K562 (cell line): ENCODE results near the gene B3GALT4. TPM values are rescaled to one million over a fixed set of nuclear protein-coding genes. Genes with fewer than 3 reads are reported as not detected.

Experiments used
- ATAC-seq: fragments of 200-7000 bp; cut with Tn5 transposase; 3 replicates; pipeline ENCODE4 v1.9.1; 2020; ENCODE audit warnings: moderate library complexity
- BruUV-seq: library from RNA; stranded (reverse); fragments of 400-500 nt; replicated peaks from 2 replicates; lab custom pipeline; 2021; lab: Mats Ljungman, UMichigan
- CTCF ChIA-PET: fragments of 300-600 bp; formaldehyde crosslinking; extraction: SDS; loops from one replicate; lab custom pipeline; 2021; ENCODE audit warnings: low intra/inter-chr PET ratio; lab: Yijun Ruan, JAX
- POLR2A ChIA-PET: fragments of 300-600, 350-650 bp; sonication (Branson Sonifier 250); formaldehyde crosslinking; extraction: SDS; loops from one replicate; lab custom pipeline; 2021; ENCODE audit warnings: antibody characterized with exemption, inconsistent platforms; lab: Yijun Ruan, JAX
- DNase-seq, 4 experiments: peaks; one replicate each; pipeline versions ENCODE4 v3.0.0 to v3.0.0-alpha.2; 2011 to 2018; ENCODE audit warnings: low spot score in 3 of 4, mixed read lengths in 3 of 4; ENCODE audit errors: extremely low read depth in 1 of 4
- FAIRE-seq: peaks from 2 replicates; lab custom pipeline; 2011; peaks lifted over from hg19 to GRCh38; lab: Jason Lieb, UNC
- H2AFZ ChIP-seq: 2 replicates; pipeline ENCODE4 v1.6.0; 2011; ENCODE audit warnings: low read depth, low read length, control low read depth, inconsistent platforms
- H3K27ac ChIP-seq: fragments of 200-600 bp; 3 replicates; pipeline ENCODE4 v1.8.0; 2011; ENCODE audit warnings: low read depth, mild to moderate bottlenecking, control low read depth, inconsistent platforms, low read length, moderate library complexity, mixed read lengths; ENCODE audit errors: extremely low read depth
- H3K27me3 ChIP-seq, 2 experiments: fragments of 300-600 bp in 1 of 2; 2 replicates in 1 of 2; 3 replicates in 1 of 2; pipeline versions ENCODE4 v1.6.0 to v1.8.0; 2011; ENCODE audit warnings: inconsistent platforms in 2 of 2, low read length in 2 of 2, mild to moderate bottlenecking in 1 of 2, mixed read lengths in 1 of 2, moderate library complexity in 1 of 2; ENCODE audit not compliant: control insufficient read depth in 2 of 2, insufficient read depth in 2 of 2
- H3K36me3 ChIP-seq: fragments of 300-600 bp; 3 replicates; pipeline ENCODE4 v1.8.0; 2011; ENCODE audit warnings: mild to moderate bottlenecking, low read length, inconsistent platforms; ENCODE audit not compliant: control insufficient read depth, insufficient read depth
- H3K4me1 ChIP-seq, 2 experiments: fragments of 200-600 bp in 1 of 2; replicated peaks in 1 of 2; 2 replicates in 1 of 2; 3 replicates in 1 of 2; pipeline versions ENCODE4 v1.5.1 to v1.8.0; 2011; ENCODE audit warnings: inconsistent platforms in 2 of 2, low read length in 2 of 2, mild to moderate bottlenecking in 1 of 2, mixed read lengths in 1 of 2, moderate library complexity in 1 of 2; ENCODE audit not compliant: control insufficient read depth in 2 of 2, insufficient read depth in 2 of 2
- H3K4me2 ChIP-seq: 2 replicates; pipeline ENCODE4 v1.6.1; 2011; ENCODE audit warnings: low read length, control low read depth, inconsistent platforms, mixed read lengths; ENCODE audit not compliant: insufficient read depth
- H3K4me3 ChIP-seq: fragments of 200-600 bp; sonication (generic), shearing (Covaris generic); 2 replicates; pipeline ENCODE4 v1.5.1; 2016; ENCODE audit warnings: control low read depth, inconsistent platforms
- H3K79me2 ChIP-seq: fragments of 200-600 bp; 3 replicates; pipeline ENCODE4 v1.8.0; 2011; ENCODE audit warnings: low read length, inconsistent platforms; ENCODE audit not compliant: control insufficient read depth, insufficient read depth
- H3K9ac ChIP-seq, 2 experiments: 2 replicates each; pipeline versions ENCODE4 v1.6.0 to v1.6.1; 2011; ENCODE audit warnings: low read depth in 2 of 2, low read length in 2 of 2, control low read depth in 1 of 2, inconsistent platforms in 1 of 2, mild to moderate bottlenecking in 1 of 2, mixed read lengths in 1 of 2; ENCODE audit not compliant: insufficient read depth in 1 of 2
- H3K9me1 ChIP-seq: one replicate; pipeline ENCODE4 v1.6.0; 2011; ENCODE audit warnings: inconsistent platforms, mild to moderate bottlenecking, low read length, moderate library complexity; ENCODE audit not compliant: control insufficient read depth, insufficient read depth
- H3K9me3 ChIP-seq: replicated peaks from 2 replicates; pipeline ENCODE4 v1.5.1; 2011; ENCODE audit warnings: low read depth, low read length, inconsistent platforms; ENCODE audit not compliant: control insufficient read depth, insufficient read depth
- H4K20me1 ChIP-seq: replicated peaks from 2 replicates; pipeline ENCODE4 v1.6.1; 2011; ENCODE audit warnings: low read length, inconsistent platforms, mixed read lengths; ENCODE audit not compliant: control insufficient read depth, insufficient read depth
- ESRRA ChIP-seq: fragments of 450-650 bp; IDR thresholded peaks from 2 replicates; pipeline ENCODE4 v1.6.1; 2014; ENCODE audit warnings: low read depth, mild to moderate bottlenecking, moderate library complexity, borderline replicate concordance
- HDAC6 ChIP-seq: IDR thresholded peaks from 2 replicates; pipeline ENCODE4 v1.6.1; 2012; ENCODE audit warnings: low read depth, mild to moderate bottlenecking, control low read depth, inconsistent platforms, low read length, moderate library complexity
- PRMT5 ChIP-seq: sonication (generic); formaldehyde crosslinking; IDR thresholded peaks from 2 replicates; pipeline ENCODE4 v1.5.0; 2020; ENCODE audit warnings: missing genetic modification reagents
- WGBS: fragments of 100-300 bp; shearing (Covaris generic); methylation state at CpG from one replicate; pipeline ENCODE4 v1.1.6; 2016; ENCODE audit warnings: low coverage, mixed read lengths; ENCODE audit not compliant: insufficient coverage; ENCODE audit errors: missing lambda C conversion rate; 5-methylcytosine and 5-hydroxymethylcytosine counted together
- in situ Hi-C: fragments of 300-500 bp; cut with MboI; formaldehyde crosslinking; loops from 4 replicates; pipeline ENCODE4 v1.15.0; 2018; ENCODE audit warnings: inconsistent platforms, mixed read lengths
- intact Hi-C: fragments of 100-400 bp; cut with micrococcal nuclease; formaldehyde crosslinking; loops from 2 replicates; pipeline ENCODE4 v1.14.2; 2022
- polyA plus RNA-seq, 8 experiments: library from polyadenylated mRNA; depleted of rRNA in 4 of 8; stranded (reverse) in 5 of 8; unstranded in 3 of 8; fragments of >200 nt; fragmentation: Nextera tagmentation in 2 of 8; fragmentation: Illumina TruSeq in 1 of 8; extraction: Ambion mirVana in 2 of 8; extraction: Trizol in 1 of 8; gene quantifications; 2 replicates each; pipeline versions ENCODE4 v1.2.1 to v1.2.3, GENCODE V29; 2011 to 2014; ENCODE audit warnings: inconsistent platforms in 1 of 8, missing spikeins in 1 of 8
- total RNA-seq, 7 experiments: library from RNA; depleted of rRNA in 6 of 7; stranded (reverse); fragments of >200 nt in 6 of 7; fragmentation: Illumina TruSeq in 2 of 7; extraction: Trizol in 2 of 7; gene quantifications; 2 replicates each; pipeline versions ENCODE4 v1.2.1 to v1.2.3, GENCODE V29; 2011 to 2021; ENCODE audit warnings: low replicate concordance in 1 of 7
- TF ChIP-seq, protein P1 (sequence below): fragments of 450-650 bp; IDR thresholded peaks from 2 replicates; pipeline ENCODE4 v1.7.1; 2018; ENCODE audit warnings: mild to moderate bottlenecking, low read depth; ENCODE audit not compliant: partially characterized antibody
- TF ChIP-seq, protein P2 (sequence below): fragments of 450-650 bp; IDR thresholded peaks from 2 replicates; pipeline ENCODE4 v1.6.1; 2017; ENCODE audit warnings: antibody characterized with exemption, mild to moderate bottlenecking

Gene B3GALT4
- total and polyA plus RNA-seq, 9 of the 15 experiments (the other 6 are each of a cell fraction or from before 2014, with no cell fraction given), result 0.11 to 1.3 (median 0.53) TPM; not detected in 1

DNA sequence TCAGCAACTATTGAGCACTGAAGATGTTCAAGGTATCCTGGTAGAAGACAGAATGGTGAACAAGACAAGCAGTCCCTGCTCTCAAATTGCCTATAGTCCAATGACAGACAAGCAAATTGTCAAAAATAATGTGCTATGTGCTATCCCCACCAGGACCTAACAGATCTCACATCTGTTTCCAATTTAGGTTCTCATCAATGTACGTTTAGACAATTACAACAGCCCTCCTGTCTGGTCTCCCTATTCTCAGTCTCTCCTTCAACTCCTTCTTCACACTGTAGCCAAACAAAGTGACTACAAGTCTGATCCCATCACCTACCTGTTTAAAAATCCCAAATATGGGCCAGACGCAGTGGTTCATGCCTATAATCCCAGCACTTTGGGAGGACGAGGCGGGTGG, 29.4 kb downstream of the B3GALT4 start:
- 84% methylated on average over 4 of the region's 4 CpGs for WGBS
- Histone ChIP-seq H3K79me2 (peaks cover 17% of the 10 kb centered on the region), H3K27me3 (no peaks in the 10 kb centered on the region), H3K9ac (no peak overlapping the region), H3K4me2 (no peak overlapping the region), H3K4me1 (peaks cover 0 to 12% of the 10 kb centered on the region in 2 experiments; a peak in 3 of 5 replicates), H3K9me1 (no peaks in the 10 kb centered on the region), H2AFZ (no peak overlapping the region), H3K4me3 (no peak overlapping the region), H3K9me3 (no peaks in the 10 kb centered on the region), H3K36me3 (peaks cover 64% of the 10 kb centered on the region), H4K20me1 (peaks cover 8% of the 10 kb centered on the region; the same call in 1 of the 2 replicates), H3K27ac (no peak overlapping the region)
- CTCF ChIA-PET, result no interaction called here
- in situ Hi-C loops (no loop called here), intact Hi-C loops (no loop called here)
- no TSS peak for BruUV-seq
- TF ChIP-seq PRMT5 (CRISPR knock-in tag) (no peak), HDAC6 (no peak), ESRRA (no peak)
- TF ChIP-seq, protein P1, sequence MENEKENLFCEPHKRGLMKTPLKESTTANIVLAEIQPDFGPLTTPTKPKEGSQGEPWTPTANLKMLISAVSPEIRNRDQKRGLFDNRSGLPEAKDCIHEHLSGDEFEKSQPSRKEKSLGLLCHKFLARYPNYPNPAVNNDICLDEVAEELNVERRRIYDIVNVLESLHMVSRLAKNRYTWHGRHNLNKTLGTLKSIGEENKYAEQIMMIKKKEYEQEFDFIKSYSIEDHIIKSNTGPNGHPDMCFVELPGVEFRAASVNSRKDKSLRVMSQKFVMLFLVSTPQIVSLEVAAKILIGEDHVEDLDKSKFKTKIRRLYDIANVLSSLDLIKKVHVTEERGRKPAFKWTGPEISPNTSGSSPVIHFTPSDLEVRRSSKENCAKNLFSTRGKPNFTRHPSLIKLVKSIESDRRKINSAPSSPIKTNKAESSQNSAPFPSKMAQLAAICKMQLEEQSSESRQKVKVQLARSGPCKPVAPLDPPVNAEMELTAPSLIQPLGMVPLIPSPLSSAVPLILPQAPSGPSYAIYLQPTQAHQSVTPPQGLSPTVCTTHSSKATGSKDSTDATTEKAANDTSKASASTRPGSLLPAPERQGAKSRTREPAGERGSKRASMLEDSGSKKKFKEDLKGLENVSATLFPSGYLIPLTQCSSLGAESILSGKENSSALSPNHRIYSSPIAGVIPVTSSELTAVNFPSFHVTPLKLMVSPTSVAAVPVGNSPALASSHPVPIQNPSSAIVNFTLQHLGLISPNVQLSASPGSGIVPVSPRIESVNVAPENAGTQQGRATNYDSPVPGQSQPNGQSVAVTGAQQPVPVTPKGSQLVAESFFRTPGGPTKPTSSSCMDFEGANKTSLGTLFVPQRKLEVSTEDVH, result no peak
- TF ChIP-seq, protein P2, sequence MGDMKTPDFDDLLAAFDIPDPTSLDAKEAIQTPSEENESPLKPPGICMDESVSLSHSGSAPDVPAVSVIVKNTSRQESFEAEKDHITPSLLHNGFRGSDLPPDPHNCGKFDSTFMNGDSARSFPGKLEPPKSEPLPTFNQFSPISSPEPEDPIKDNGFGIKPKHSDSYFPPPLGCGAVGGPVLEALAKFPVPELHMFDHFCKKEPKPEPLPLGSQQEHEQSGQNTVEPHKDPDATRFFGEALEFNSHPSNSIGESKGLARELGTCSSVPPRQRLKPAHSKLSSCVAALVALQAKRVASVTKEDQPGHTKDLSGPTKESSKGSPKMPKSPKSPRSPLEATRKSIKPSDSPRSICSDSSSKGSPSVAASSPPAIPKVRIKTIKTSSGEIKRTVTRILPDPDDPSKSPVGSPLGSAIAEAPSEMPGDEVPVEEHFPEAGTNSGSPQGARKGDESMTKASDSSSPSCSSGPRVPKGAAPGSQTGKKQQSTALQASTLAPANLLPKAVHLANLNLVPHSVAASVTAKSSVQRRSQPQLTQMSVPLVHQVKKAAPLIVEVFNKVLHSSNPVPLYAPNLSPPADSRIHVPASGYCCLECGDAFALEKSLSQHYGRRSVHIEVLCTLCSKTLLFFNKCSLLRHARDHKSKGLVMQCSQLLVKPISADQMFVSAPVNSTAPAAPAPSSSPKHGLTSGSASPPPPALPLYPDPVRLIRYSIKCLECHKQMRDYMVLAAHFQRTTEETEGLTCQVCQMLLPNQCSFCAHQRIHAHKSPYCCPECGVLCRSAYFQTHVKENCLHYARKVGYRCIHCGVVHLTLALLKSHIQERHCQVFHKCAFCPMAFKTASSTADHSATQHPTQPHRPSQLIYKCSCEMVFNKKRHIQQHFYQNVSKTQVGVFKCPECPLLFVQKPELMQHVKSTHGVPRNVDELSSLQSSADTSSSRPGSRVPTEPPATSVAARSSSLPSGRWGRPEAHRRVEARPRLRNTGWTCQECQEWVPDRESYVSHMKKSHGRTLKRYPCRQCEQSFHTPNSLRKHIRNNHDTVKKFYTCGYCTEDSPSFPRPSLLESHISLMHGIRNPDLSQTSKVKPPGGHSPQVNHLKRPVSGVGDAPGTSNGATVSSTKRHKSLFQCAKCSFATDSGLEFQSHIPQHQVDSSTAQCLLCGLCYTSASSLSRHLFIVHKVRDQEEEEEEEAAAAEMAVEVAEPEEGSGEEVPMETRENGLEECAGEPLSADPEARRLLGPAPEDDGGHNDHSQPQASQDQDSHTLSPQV, result no peak
- no peak for FAIRE-seq
- ATAC-seq, result no peak
- POLR2A ChIA-PET, result interaction anchor here (1.1 kb wide), 1 partner anchor 9 kb away, joined by 3 read pairs; no protein-coding TSS in a partner anchor
- no peak for DNase-seq
